Activated CD4-positive, alpha-beta T cell treated with anti-CD3 and anti-CD28 coated beads, Interleukin-2, amount 10 ng/mL, durations not matched to agents 24 days and 14 days (primary cell): ENCODE measurements around the gene FOLR3. TPM values are rescaled to one million over a fixed set of nuclear protein-coding genes. Genes with fewer than 3 reads are reported as not detected.
"Not testable (repeated sequence)": the region's sequence is repeated elsewhere in the genome, so short reads cannot be mapped to it uniquely, and the experiment has no call there.

Source experiments
- DNase-seq: peaks from one replicate; pipeline ENCODE4 v3.0.0; 2022
- H3K27ac Mint-ChIP-seq: one replicate; pipeline ENCODE4 v1.8.0; 2022; ENCODE audit warnings: mild to moderate bottlenecking, mixed read lengths
- H3K27me3 Mint-ChIP-seq: one replicate; pipeline ENCODE4 v1.8.0; 2022; ENCODE audit warnings: mixed read lengths
- H3K36me3 Mint-ChIP-seq: one replicate; pipeline ENCODE4 v1.8.0; 2022; ENCODE audit warnings: low read depth, mild to moderate bottlenecking, mixed read lengths
- H3K4me1 Mint-ChIP-seq: one replicate; pipeline ENCODE4 v1.8.0; 2021; ENCODE audit warnings: mixed read lengths
- H3K4me3 Mint-ChIP-seq: one replicate; pipeline ENCODE4 v1.8.0; 2022; ENCODE audit warnings: mild to moderate bottlenecking, moderate library complexity, mixed read lengths
- H3K9me3 Mint-ChIP-seq: one replicate; pipeline ENCODE4 v1.8.0; 2021; ENCODE audit warnings: mixed read lengths
- intact Hi-C: fragments of 100-400 bp; cut with micrococcal nuclease; formaldehyde crosslinking; loops from one replicate; pipeline ENCODE4 v1.15.1; 2023
- total RNA-seq: library from RNA; stranded (reverse); gene quantifications from 2 replicates; pipeline ENCODE4 v1.2.3, GENCODE V29; 2022

Gene FOLR3
- total RNA-seq, 1 donor from 2014 or later, result not detected

GRCh38 chr11:72180892-72181552 lies 45.5 kb downstream of the FOLR3 start:
- DNase-seq, H3K27ac Mint-ChIP-seq, H3K9me3 Mint-ChIP-seq, H3K36me3 Mint-ChIP-seq, H3K4me1 Mint-ChIP-seq, H3K4me3 Mint-ChIP-seq: not testable (repeated sequence)
- intact Hi-C loops, result loop anchor here (5.0 kb wide), 1 partner anchor 154 kb away; no protein-coding TSS in a partner anchor
- H3K27me3 Mint-ChIP-seq, result peaks cover 19% of the 10 kb centered on the region

GRCh38 chr11:72181553-72181958 lies 46.0 kb downstream of the FOLR3 start:
- intact Hi-C loops, result loop anchor here (5.0 kb wide), 1 partner anchor 154 kb away; no protein-coding TSS in a partner anchor
- not testable (repeated sequence) for H3K4me1 Mint-ChIP-seq, H3K4me3 Mint-ChIP-seq, DNase-seq, H3K9me3 Mint-ChIP-seq, H3K27ac Mint-ChIP-seq, H3K36me3 Mint-ChIP-seq
- H3K27me3 Mint-ChIP-seq, result peaks cover 17% of the 10 kb centered on the region

GRCh38 chr11:72188267-72188666 lies 52.7 kb downstream of the FOLR3 start:
- intact Hi-C loops, result no loop called here
- Mint-ChIP-seq H3K4me3 (no peak overlapping the region), H3K36me3 (no peaks in the 10 kb centered on the region), H3K27ac (no peak overlapping the region), H3K9me3 (no peaks in the 10 kb centered on the region), H3K27me3 (peaks cover 5% of the 10 kb centered on the region), H3K4me1 (peaks cover 2% of the 10 kb centered on the region)
- no peak for DNase-seq

Other genes with a start within 250 kb of the FOLR3 start
- gene XNDC1N, start 207.1 kb upstream of the FOLR3 start, total RNA-seq, result 20.7 and 20.9 TPM in 2 replicates
- gene RNF121, start 206.7 kb upstream of the FOLR3 start, total RNA-seq, result 56.4 and 65.4 TPM in 2 replicates
- gene IL18BP, start 136.8 kb upstream of the FOLR3 start, total RNA-seq, result 15.0 and 19.9 TPM in 2 replicates
- 138 and 149 TPM in 2 replicates for gene NUMA1, start 55.2 kb upstream of the FOLR3 start, total RNA-seq
- 7.0 and 7.1 TPM in 2 replicates for gene LRRC51, start 54.9 kb upstream of the FOLR3 start, total RNA-seq
- gene LAMTOR1, start 32.4 kb upstream of the FOLR3 start, total RNA-seq, result 78.6 and 81.4 TPM in 2 replicates
- not detected in 2 replicates for gene TOMT, start 29.8 kb upstream of the FOLR3 start, total RNA-seq
- gene ANAPC15, start 23.0 kb upstream of the FOLR3 start, total RNA-seq, result 52.1 and 54.9 TPM in 2 replicates
- not detected in 2 replicates for gene FOLR1, start 56.4 kb downstream of the FOLR3 start, total RNA-seq
- gene FOLR2, start 81.1 kb downstream of the FOLR3 start, total RNA-seq, result not detected in 2 replicates
- 123 and 144 TPM in 2 replicates for gene INPPL1, start 89.0 kb downstream of the FOLR3 start, total RNA-seq
- not detected in 2 replicates for gene PHOX2A, start 108.5 kb downstream of the FOLR3 start, total RNA-seq